HG03571 (cell line): ENCODE measurements around the gene SH3BGR.
"Not testable (repeated sequence)": the region's sequence is repeated elsewhere in the genome, so short reads cannot be mapped to it uniquely, and the experiment has no call there.

Experiments
- ATAC-seq: cut with Tn5 transposase; IDR thresholded peaks from one replicate; pipeline ENCODE4 v1.9.1; 2021; ENCODE audit not compliant: unreplicated experiment

Gene SH3BGR

GRCh38 chr21:39540367-39540766 lies 88.6 kb downstream of the SH3BGR start:
- not testable (repeated sequence) for ATAC-seq

DNA sequence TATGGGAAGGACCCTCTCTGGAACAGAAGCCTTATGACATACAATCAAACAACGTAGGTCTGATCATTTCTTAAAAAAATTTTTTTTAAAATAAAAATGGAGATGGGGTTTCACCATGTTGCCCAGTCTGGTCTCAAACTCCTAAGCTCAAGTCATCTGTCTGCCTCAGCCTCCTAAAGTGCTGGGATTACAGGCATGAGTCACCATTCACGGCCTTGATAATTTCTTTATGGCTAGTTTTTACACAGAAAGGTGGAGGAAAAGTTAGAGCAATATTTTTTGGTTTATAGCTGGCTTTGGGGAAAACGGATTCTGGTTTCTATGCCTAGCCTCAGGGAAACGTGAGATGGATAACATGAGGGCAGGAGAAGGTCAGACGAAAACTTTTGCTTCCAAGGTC lies 91.0 kb downstream of the SH3BGR start:
- no peak for ATAC-seq

DNA sequence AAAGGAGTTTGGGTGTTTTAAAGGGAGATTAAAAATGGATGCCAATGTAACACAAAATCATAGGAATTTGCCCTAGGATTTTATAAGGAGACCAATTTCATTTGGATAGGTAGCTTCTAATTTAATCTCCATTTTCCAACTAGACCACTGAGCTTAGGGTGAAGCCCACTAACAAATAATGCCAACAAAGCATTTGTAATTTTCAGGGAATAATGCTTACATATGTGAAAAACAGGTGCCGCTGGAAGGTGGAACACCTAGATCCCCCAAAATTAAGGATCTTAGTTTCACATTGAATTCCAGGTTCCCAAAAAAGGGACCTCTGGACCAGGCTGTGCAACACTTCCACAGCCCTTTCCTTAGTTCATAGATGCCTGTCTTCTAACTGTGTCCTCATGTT lies 94.8 kb downstream of the SH3BGR start:
- no peak for ATAC-seq

GRCh38 chr21:39552856-39553255 lies 101.1 kb downstream of the SH3BGR start:
- ATAC-seq: no peak

DNA sequence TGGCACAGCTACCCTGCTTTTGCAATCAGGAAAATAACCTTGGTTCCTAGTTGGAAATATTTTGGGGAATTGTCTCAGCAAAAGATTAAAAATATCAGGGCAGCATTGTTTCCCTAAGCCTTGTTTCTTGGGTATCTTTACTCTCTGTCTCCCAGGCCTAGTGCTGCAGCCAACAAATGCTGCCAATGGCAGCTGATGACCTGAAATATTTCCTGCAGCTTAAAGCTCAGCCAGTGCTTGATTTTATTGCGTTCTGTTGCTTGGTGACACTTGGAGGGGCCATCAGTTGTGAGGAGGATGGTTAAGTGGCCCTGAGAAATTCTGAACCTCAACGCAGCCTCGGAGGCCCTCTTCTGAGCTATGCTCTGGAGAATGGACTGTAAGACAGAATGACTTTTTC lies 101.6 kb downstream of the SH3BGR start:
- no peak for ATAC-seq

GRCh38 chr21:39555911-39556590 lies 104.3 kb downstream of the SH3BGR start:
- no peak for ATAC-seq

GRCh38 chr21:39559511-39559910 lies 107.7 kb downstream of the SH3BGR start:
- no peak for ATAC-seq

- ATAC-seq: no peak
These were observed 109.4 kb downstream of the SH3BGR start for GRCh38 chr21:39561140-39561539.

GRCh38 chr21:39562791-39563770 lies 111.3 kb downstream of the SH3BGR start:
- ATAC-seq: no peak

GRCh38 chr21:39564200-39564599 lies 112.4 kb downstream of the SH3BGR start:
- no peak for ATAC-seq
